ENCODE measurements around the gene RALGPS2. TPM values are rescaled to one million over a fixed set of nuclear protein-coding genes. Genes with fewer than 3 reads are reported as not detected.

Gene RALGPS2
- total and polyA plus RNA-seq, 2 experiments from 2014 or later: 8.1 to 31.2 TPM

DNA sequence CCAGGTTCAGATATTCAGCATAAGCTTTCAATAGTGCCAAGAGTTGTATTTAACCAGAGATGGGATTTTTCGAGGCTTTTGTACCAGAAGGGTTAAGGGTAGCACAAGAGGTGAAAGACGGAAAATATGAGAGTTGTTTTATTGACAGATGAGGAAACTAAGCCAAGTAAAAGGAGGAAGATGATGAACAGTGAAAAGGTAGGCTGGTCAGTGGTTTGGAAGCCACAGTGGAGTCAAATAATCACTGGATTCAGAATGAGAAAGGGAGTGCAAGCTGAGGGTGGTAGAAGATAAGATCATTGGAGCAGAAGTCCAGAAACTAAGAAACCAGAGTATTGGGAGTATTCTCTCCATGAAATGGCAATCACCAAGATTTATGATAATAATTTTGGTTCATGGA, 100.1 kb downstream of the RALGPS2 start (continued):
- TF ChIP-seq, protein P1, sequence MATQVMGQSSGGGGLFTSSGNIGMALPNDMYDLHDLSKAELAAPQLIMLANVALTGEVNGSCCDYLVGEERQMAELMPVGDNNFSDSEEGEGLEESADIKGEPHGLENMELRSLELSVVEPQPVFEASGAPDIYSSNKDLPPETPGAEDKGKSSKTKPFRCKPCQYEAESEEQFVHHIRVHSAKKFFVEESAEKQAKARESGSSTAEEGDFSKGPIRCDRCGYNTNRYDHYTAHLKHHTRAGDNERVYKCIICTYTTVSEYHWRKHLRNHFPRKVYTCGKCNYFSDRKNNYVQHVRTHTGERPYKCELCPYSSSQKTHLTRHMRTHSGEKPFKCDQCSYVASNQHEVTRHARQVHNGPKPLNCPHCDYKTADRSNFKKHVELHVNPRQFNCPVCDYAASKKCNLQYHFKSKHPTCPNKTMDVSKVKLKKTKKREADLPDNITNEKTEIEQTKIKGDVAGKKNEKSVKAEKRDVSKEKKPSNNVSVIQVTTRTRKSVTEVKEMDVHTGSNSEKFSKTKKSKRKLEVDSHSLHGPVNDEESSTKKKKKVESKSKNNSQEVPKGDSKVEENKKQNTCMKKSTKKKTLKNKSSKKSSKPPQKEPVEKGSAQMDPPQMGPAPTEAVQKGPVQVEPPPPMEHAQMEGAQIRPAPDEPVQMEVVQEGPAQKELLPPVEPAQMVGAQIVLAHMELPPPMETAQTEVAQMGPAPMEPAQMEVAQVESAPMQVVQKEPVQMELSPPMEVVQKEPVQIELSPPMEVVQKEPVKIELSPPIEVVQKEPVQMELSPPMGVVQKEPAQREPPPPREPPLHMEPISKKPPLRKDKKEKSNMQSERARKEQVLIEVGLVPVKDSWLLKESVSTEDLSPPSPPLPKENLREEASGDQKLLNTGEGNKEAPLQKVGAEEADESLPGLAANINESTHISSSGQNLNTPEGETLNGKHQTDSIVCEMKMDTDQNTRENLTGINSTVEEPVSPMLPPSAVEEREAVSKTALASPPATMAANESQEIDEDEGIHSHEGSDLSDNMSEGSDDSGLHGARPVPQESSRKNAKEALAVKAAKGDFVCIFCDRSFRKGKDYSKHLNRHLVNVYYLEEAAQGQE (IDR thresholded peaks at IDR 0.05; ENCODE audit: unreplicated experiment): no peak
- no peak for TF ChIP-seq JUNB (IDR thresholded peaks at IDR 0.05; ENCODE audit: unreplicated experiment)
- TF ChIP-seq ZNF331 (CRISPR knock-in tag; IDR thresholded peaks at IDR 0.05; ENCODE audit: low read depth): no peak

DNA sequence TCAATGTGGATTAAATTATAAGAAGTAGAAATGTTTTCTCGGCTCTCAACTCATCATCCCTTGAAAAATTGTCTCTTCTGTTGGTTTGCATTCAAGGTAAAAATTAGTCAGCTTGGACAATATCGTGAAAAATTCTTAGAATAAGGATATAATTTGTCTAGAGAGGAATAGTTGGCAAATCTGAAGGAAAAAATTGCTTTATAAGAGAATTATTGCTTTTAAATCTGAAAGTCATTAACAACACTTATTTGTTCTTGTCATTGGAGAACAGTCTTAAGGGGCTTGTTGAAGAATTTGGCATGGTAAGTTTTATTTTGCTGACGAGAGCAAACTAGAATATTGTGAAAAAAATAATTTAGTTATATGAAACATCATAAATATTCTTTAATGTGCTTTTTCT, 119.4 kb downstream of the RALGPS2 start:
- no peaks in the 10 kb centered on the region for H3F3A ChIP-seq (replicated peaks; ENCODE audit: low read depth)
- Mint-ChIP-seq H3K4me3 (no peak overlapping the region), H3K27me3 (ENCODE audit: insufficient read depth, low read depth, poor library complexity) (no peaks in the 10 kb centered on the region), H3K9me3 (peaks cover 5% of the 10 kb centered on the region; the same call in 2 of the 3 replicates), H3K4me1 (no peaks in the 10 kb centered on the region), H3K27ac (no peak overlapping the region), H3K36me3 (ENCODE audit: low read depth) (peaks cover 10% of the 10 kb centered on the region)
- no peaks in the 10 kb centered on the region for H3K79me2 ChIP-seq (replicated peaks; ENCODE audit: insufficient read depth)
- no peaks in the 10 kb centered on the region for H3K4me1 ChIP-seq (ENCODE audit: insufficient read depth)
- H3K9me2 ChIP-seq (ENCODE audit: insufficient read depth): no peaks in the 10 kb centered on the region
- H3K36me3 ChIP-seq (ENCODE audit: insufficient read depth): no peaks in the 10 kb centered on the region
- TF ChIP-seq, protein P2, sequence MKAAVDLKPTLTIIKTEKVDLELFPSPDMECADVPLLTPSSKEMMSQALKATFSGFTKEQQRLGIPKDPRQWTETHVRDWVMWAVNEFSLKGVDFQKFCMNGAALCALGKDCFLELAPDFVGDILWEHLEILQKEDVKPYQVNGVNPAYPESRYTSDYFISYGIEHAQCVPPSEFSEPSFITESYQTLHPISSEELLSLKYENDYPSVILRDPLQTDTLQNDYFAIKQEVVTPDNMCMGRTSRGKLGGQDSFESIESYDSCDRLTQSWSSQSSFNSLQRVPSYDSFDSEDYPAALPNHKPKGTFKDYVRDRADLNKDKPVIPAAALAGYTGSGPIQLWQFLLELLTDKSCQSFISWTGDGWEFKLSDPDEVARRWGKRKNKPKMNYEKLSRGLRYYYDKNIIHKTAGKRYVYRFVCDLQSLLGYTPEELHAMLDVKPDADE (IDR thresholded peaks at IDR 0.05): no peak
- no peak overlapping the region for H2AFZ ChIP-seq
- no peaks in the 10 kb centered on the region for H4K20me1 ChIP-seq (replicated peaks; ENCODE audit: insufficient read depth)
- ATAC-seq (no peak), DNase-seq (ENCODE audit: low spot score) (no peak)
- no peak overlapping the region for H3K4me3 ChIP-seq
- no peak overlapping the region for H3K4me2 ChIP-seq
- H3K27me3 ChIP-seq (ENCODE audit: insufficient read depth): no peaks in the 10 kb centered on the region
- H3K27ac ChIP-seq (ENCODE audit: low read depth): no peak overlapping the region

DNA sequence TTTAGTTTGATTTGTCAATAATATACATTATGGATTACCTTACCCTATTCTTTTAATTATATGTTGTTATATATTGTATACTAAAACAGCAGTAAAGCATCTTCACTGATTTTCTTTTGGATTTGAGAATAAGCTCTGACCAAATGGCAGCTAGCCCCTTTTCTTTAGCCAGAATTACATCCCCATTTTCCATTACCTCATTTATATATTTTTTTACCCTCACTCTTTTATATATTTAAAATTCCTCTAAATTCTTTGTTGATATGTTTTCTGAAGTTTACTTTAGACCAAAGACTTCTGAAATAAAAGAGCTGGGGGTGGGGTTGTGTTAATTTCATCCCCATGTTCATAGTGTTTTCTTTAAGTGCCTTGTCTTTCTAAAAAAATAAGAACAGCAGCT, 121.3 kb downstream of the RALGPS2 start:
- no peak overlapping the region for H3K4me3 Mint-ChIP-seq
- no peak overlapping the region for H2AFZ ChIP-seq
- peaks cover 5% of the 10 kb centered on the region; the same call in 2 of the 3 replicates for H3K4me1 Mint-ChIP-seq
- TF ChIP-seq JUNB (IDR thresholded peaks at IDR 0.05; ENCODE audit: unreplicated experiment) (no peak), ZNF114 (CRISPR knock-in tag; IDR thresholded peaks at IDR 0.05) (no peak), CREB1 (CRISPR knock-in tag; IDR thresholded peaks at IDR 0.05; ENCODE audit: low read depth) (no peak), NANOG (IDR thresholded peaks at IDR 0.05; ENCODE audit: borderline replicate concordance) (no peak), POLR2AphosphoS5 (IDR thresholded peaks at IDR 0.05; ENCODE audit: low read depth) (no peak), EZH2 (IDR thresholded peaks at IDR 0.05; ENCODE audit: low read depth, unreplicated experiment) (no peak), ZNF331 (CRISPR knock-in tag; IDR thresholded peaks at IDR 0.05; ENCODE audit: low read depth) (no peak)
- TF ChIP-seq, protein P1 (IDR thresholded peaks at IDR 0.05; ENCODE audit: unreplicated experiment): no peak
- TF ChIP-seq, protein P3, sequence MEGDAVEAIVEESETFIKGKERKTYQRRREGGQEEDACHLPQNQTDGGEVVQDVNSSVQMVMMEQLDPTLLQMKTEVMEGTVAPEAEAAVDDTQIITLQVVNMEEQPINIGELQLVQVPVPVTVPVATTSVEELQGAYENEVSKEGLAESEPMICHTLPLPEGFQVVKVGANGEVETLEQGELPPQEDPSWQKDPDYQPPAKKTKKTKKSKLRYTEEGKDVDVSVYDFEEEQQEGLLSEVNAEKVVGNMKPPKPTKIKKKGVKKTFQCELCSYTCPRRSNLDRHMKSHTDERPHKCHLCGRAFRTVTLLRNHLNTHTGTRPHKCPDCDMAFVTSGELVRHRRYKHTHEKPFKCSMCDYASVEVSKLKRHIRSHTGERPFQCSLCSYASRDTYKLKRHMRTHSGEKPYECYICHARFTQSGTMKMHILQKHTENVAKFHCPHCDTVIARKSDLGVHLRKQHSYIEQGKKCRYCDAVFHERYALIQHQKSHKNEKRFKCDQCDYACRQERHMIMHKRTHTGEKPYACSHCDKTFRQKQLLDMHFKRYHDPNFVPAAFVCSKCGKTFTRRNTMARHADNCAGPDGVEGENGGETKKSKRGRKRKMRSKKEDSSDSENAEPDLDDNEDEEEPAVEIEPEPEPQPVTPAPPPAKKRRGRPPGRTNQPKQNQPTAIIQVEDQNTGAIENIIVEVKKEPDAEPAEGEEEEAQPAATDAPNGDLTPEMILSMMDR (conservative IDR thresholded peaks at IDR 0.05; ENCODE audit: low read depth in 2 of 2): no peak

More for the DNA sequence above, 121.3 kb downstream of the RALGPS2 start:
- Histone ChIP-seq H3K4me3 (no peak overlapping the region), H3K36me3 (ENCODE audit: insufficient read depth) (no peaks in the 10 kb centered on the region), H3K27ac (ENCODE audit: low read depth) (no peak overlapping the region), H3K79me2 (replicated peaks; ENCODE audit: insufficient read depth) (no peaks in the 10 kb centered on the region), H3K27me3 (ENCODE audit: insufficient read depth) (no peaks in the 10 kb centered on the region), H3K9me2 (ENCODE audit: insufficient read depth) (no peaks in the 10 kb centered on the region), H3K4me1 (ENCODE audit: insufficient read depth) (no peaks in the 10 kb centered on the region), H3K4me2 (no peak overlapping the region), H3F3A (replicated peaks; ENCODE audit: low read depth) (no peaks in the 10 kb centered on the region), H4K20me1 (replicated peaks; ENCODE audit: insufficient read depth) (no peaks in the 10 kb centered on the region)
- ATAC-seq (no peak), DNase-seq (ENCODE audit: low spot score) (no peak)
- H3K9me3 Mint-ChIP-seq: no peaks in the 10 kb centered on the region
- H3K27ac Mint-ChIP-seq: no peak overlapping the region
- H3K27me3 Mint-ChIP-seq (ENCODE audit: insufficient read depth, low read depth, poor library complexity): no peaks in the 10 kb centered on the region
- no peaks in the 10 kb centered on the region for H3K36me3 Mint-ChIP-seq (ENCODE audit: low read depth)

All from GM23338 (cell line).